ENCODE measurements around the gene EIPR1.

GRCh38 chr2:3270095-3270478, 107.5 kb downstream of the EIPR1 start:
- TF ChIP-seq POLR2A (IDR thresholded peaks at IDR 0.05; ENCODE audit: low read depth) (no peak), POLR2AphosphoS5 (IDR thresholded peaks at IDR 0.05) (no peak)
- TF ChIP-seq, protein P1, sequence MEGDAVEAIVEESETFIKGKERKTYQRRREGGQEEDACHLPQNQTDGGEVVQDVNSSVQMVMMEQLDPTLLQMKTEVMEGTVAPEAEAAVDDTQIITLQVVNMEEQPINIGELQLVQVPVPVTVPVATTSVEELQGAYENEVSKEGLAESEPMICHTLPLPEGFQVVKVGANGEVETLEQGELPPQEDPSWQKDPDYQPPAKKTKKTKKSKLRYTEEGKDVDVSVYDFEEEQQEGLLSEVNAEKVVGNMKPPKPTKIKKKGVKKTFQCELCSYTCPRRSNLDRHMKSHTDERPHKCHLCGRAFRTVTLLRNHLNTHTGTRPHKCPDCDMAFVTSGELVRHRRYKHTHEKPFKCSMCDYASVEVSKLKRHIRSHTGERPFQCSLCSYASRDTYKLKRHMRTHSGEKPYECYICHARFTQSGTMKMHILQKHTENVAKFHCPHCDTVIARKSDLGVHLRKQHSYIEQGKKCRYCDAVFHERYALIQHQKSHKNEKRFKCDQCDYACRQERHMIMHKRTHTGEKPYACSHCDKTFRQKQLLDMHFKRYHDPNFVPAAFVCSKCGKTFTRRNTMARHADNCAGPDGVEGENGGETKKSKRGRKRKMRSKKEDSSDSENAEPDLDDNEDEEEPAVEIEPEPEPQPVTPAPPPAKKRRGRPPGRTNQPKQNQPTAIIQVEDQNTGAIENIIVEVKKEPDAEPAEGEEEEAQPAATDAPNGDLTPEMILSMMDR (IDR thresholded peaks at IDR 0.05): no peak

Measured in esophagus muscularis mucosa (tissue), 3 donors.